Calu3 (cell line): Measurements from ENCODE around the gene PLXNA2. TPM values are rescaled to one million over a fixed set of nuclear protein-coding genes. Genes with fewer than 3 reads are reported as not detected.

Experiments
- BruUV-seq: library from RNA; stranded (reverse); fragments of 400-500 nt; replicated peaks from 2 replicates; lab custom pipeline; 2021; lab: Mats Ljungman, UMichigan
- CTCF ChIA-PET: fragments of 300-600 bp; sonication (Branson Sonifier 250); formaldehyde crosslinking; loops from one replicate; lab custom pipeline; 2022; ENCODE audit warnings: antibody characterized with exemption; lab: Charles Lee
- DNase-seq: peaks from one replicate; pipeline ENCODE4 v3.0.0; 2022
- H3K27ac Mint-ChIP-seq: one replicate; pipeline ENCODE4 v1.8.0; 2022; ENCODE audit warnings: mixed read lengths; ENCODE audit not compliant: unreplicated experiment
- H3K27me3 Mint-ChIP-seq: one replicate; pipeline ENCODE4 v1.8.0; 2022; ENCODE audit warnings: mixed read lengths; ENCODE audit not compliant: unreplicated experiment
- H3K36me3 Mint-ChIP-seq: one replicate; pipeline ENCODE4 v1.8.0; 2022; ENCODE audit warnings: mild to moderate bottlenecking, moderate library complexity, mixed read lengths; ENCODE audit not compliant: insufficient read depth, unreplicated experiment
- H3K4me1 Mint-ChIP-seq: one replicate; pipeline ENCODE4 v1.8.0; 2022; ENCODE audit warnings: mild to moderate bottlenecking, low read depth, mixed read lengths; ENCODE audit not compliant: unreplicated experiment
- H3K4me3 Mint-ChIP-seq: one replicate; pipeline ENCODE4 v1.8.0; 2022; ENCODE audit warnings: mild to moderate bottlenecking, low read depth, moderate library complexity, mixed read lengths; ENCODE audit not compliant: unreplicated experiment
- H3K9me3 Mint-ChIP-seq: one replicate; pipeline ENCODE4 v1.8.0; 2022; ENCODE audit warnings: low read depth, mixed read lengths; ENCODE audit not compliant: unreplicated experiment
- intact Hi-C: fragments of 100-400 bp; cut with micrococcal nuclease; formaldehyde crosslinking; loops from one replicate; pipeline ENCODE4 v1.10.0; 2022; ENCODE audit not compliant: unreplicated experiment
- total RNA-seq: library from RNA; stranded (reverse); gene quantifications from 2 replicates; pipeline ENCODE4 v1.2.3, GENCODE V29; 2022
- TF ChIP-seq, protein P1 (sequence below): fragments of 200-600 bp; IDR thresholded peaks from one replicate; pipeline ENCODE4 v1.8.0; 2022; ENCODE audit warnings: antibody characterized with exemption; ENCODE audit not compliant: unreplicated experiment

The PLXNA2 gene
- total RNA-seq, 1 experiment from 2014 or later, result 16.2 TPM

DNA sequence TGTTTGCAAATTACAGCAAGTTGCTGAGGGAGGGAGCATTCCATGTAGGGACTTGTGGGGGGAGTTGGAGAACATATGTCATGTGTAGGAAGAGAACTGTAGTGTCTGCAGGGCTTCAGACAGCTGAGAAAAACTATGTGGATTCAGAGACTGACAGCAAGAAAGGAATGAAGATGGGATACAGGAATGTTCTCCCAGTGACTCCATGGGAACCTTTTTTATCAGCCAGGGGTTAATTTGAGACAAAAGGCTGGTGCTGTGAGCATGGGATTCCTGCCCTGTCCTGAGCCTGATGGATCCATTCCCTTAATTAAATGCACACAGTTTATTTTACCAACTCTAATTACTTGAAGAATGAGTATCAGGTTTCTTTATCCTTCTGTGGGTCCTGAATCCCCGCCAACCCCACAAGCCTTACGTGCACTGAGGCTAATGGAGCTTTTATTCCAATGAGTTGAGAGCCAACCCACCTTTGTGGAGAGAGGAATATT, 26.5 kb upstream of the PLXNA2 start:
- CTCF ChIA-PET, result no interaction called here
- H3K4me3 Mint-ChIP-seq, result no peak overlapping the region
- no peaks in the 10 kb centered on the region for H3K4me1 Mint-ChIP-seq
- no peaks in the 10 kb centered on the region for H3K9me3 Mint-ChIP-seq
- BruUV-seq, result no TSS peak
- intact Hi-C loops, result no loop called here
- TF ChIP-seq, protein P1, sequence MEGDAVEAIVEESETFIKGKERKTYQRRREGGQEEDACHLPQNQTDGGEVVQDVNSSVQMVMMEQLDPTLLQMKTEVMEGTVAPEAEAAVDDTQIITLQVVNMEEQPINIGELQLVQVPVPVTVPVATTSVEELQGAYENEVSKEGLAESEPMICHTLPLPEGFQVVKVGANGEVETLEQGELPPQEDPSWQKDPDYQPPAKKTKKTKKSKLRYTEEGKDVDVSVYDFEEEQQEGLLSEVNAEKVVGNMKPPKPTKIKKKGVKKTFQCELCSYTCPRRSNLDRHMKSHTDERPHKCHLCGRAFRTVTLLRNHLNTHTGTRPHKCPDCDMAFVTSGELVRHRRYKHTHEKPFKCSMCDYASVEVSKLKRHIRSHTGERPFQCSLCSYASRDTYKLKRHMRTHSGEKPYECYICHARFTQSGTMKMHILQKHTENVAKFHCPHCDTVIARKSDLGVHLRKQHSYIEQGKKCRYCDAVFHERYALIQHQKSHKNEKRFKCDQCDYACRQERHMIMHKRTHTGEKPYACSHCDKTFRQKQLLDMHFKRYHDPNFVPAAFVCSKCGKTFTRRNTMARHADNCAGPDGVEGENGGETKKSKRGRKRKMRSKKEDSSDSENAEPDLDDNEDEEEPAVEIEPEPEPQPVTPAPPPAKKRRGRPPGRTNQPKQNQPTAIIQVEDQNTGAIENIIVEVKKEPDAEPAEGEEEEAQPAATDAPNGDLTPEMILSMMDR, result no peak
- H3K36me3 Mint-ChIP-seq, result no peaks in the 10 kb centered on the region
- DNase-seq, result no peak
- no peak overlapping the region for H3K27ac Mint-ChIP-seq
- peaks cover 95% of the 10 kb centered on the region for H3K27me3 Mint-ChIP-seq

DNA sequence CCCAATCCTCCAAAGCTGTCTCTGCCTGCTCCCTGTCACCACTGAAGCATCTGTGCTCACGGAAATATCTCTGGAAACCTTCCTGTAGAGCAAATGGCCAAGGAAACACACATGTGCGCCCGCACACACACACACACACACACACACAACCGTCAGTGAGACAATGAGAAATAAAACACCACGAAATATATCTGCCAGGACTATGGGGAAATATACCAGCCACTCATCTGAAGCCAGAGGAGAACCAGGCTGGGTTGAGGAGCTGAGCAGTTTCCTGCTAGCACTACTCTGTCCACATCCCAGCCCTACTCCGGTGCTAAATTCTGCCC, 25.1 kb upstream of the PLXNA2 start:
- no peaks in the 10 kb centered on the region for H3K9me3 Mint-ChIP-seq
- H3K27ac Mint-ChIP-seq, result no peak overlapping the region
- no peak overlapping the region for H3K4me3 Mint-ChIP-seq
- no peak for DNase-seq
- TF ChIP-seq, protein P1, result no peak
- H3K36me3 Mint-ChIP-seq, result no peaks in the 10 kb centered on the region
- H3K4me1 Mint-ChIP-seq, result no peaks in the 10 kb centered on the region
- H3K27me3 Mint-ChIP-seq, result peaks cover 95% of the 10 kb centered on the region
- BruUV-seq, result no TSS peak
- CTCF ChIA-PET, result interaction anchor here (0.7 to 0.8 kb wide), 2 partner anchors 24 to 248 kb away, joined by 3 to 5 read pairs; no protein-coding TSS in a partner anchor
- intact Hi-C loops, result no loop called here

DNA sequence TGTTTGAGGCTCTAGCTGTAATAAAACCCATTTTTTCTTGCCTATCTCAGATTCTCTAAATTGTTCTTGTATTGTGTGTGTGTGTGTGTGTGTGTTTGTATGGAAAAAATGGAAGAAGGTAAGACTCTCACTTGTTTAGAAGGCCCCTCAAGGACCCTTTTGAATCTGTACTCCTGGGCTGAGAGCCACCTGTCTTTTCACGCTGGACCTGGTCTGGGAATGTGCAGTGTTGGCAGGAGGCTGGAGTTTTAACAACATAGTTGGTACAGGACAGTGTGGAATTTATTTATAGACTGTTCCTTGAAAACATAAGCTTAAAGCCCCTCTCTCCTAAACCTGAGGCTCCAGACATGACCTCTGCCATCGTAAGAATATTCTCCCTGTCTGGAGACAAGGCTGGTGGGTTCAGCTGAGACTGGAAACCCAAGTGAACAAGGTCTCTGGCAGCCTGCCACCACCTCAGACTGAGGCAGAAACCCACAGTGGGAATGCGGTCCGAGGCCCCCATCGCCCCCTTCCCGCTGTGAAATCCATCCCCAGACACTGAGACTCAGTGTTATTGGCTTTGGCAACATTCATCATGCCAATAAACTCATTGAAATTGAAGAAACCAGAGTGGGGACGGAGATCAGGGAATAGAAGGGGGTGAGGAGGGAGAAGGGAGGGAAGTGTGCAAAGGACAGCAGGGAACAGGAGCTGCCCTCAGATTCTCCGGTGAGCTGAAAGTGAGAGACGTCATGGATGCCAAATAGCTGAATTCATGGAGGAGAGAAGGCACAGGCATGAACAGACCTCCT, 24.6 kb upstream of the PLXNA2 start:
- BruUV-seq, result no TSS peak
- Mint-ChIP-seq H3K27me3 (peaks cover 95% of the 10 kb centered on the region), H3K27ac (no peak overlapping the region), H3K36me3 (no peaks in the 10 kb centered on the region), H3K4me3 (no peak overlapping the region), H3K4me1 (no peaks in the 10 kb centered on the region), H3K9me3 (no peaks in the 10 kb centered on the region)
- intact Hi-C loops, result no loop called here
- DNase-seq, result no peak
- TF ChIP-seq, protein P1, result no peak
- CTCF ChIA-PET, result interaction anchor here (0.6 to 0.7 kb wide), 2 partner anchors 25 to 399 kb away, joined by 3 to 4 read pairs; no protein-coding TSS in a partner anchor

DNA sequence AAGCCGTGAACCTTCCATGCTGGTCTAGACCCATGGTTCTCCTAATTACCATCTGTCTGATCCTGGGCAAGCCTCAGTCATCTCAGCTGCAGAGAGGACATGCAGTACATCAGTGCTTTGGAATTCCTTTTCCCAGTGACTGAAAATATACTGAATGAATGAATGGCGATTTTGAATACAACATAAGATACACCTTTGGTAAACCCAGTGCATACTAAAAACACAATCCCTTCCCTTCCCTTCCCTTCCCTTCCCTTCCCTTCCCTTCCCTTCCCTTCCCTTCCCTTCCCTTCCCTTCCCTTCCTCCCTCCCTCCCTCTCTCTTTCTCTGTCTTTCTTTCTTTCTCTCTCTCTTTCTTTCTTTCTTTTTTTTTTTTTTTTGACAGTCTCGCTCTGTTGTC, 21.3 kb upstream of the PLXNA2 start:
- peaks cover 90% of the 10 kb centered on the region for H3K27me3 Mint-ChIP-seq
- no peak overlapping the region for H3K4me3 Mint-ChIP-seq
- TF ChIP-seq, protein P1, result no peak
- intact Hi-C loops, result no loop called here
- no peaks in the 10 kb centered on the region for H3K36me3 Mint-ChIP-seq
- no TSS peak for BruUV-seq
- no peak for DNase-seq
- H3K9me3 Mint-ChIP-seq, result no peaks in the 10 kb centered on the region
- H3K4me1 Mint-ChIP-seq, result no peaks in the 10 kb centered on the region
- H3K27ac Mint-ChIP-seq, result no peak overlapping the region
- CTCF ChIA-PET, result interaction anchor here (0.6 to 0.7 kb wide), 2 partner anchors 55 to 131 kb away, joined by 3 to 6 read pairs; no protein-coding TSS in a partner anchor
